Endothelial cell of umbilical vein (primary cell): ENCODE results near the gene OPTC. TPM values are rescaled to one million over a fixed set of nuclear protein-coding genes. Genes with fewer than 3 reads are reported as not detected.

ENCODE experiments used
- BruUV-seq: library from RNA; stranded (reverse); fragments of 400-500 nt; replicated peaks from 2 replicates; lab custom pipeline; 2021; lab: Mats Ljungman, UMichigan
- CTCF ChIA-PET: fragments of 300-600, 350-600 bp; sonication (Branson Sonifier 250); formaldehyde crosslinking; loops from one replicate; lab custom pipeline; 2021; ENCODE audit warnings: antibody characterized with exemption, inconsistent platforms; lab: Charles Lee
- POLR2A ChIA-PET: fragments of 300-600, 350-600 bp; sonication (Branson Sonifier 250); formaldehyde crosslinking; loops from one replicate; lab custom pipeline; 2021; ENCODE audit warnings: antibody characterized with exemption, inconsistent platforms; lab: Charles Lee
- DNase-seq: peaks from one replicate; pipeline ENCODE4 v3.0.0-alpha.2; 2011; ENCODE audit warnings: low read depth, low spot score
- FAIRE-seq: peaks from 2 replicates; lab custom pipeline; 2011; peaks lifted over from hg19 to GRCh38; lab: Jason Lieb, UNC
- H2AFZ ChIP-seq: 2 replicates; pipeline ENCODE4 v1.6.0; 2012; ENCODE audit warnings: low read depth, low read length, control low read depth, inconsistent platforms
- H3K27ac ChIP-seq: 2 replicates; pipeline ENCODE4 v1.5.1; 2011; ENCODE audit warnings: low read depth, mild to moderate bottlenecking, control low read depth, low read length, moderate library complexity; ENCODE audit not compliant: insufficient read depth
- H3K27me3 ChIP-seq, 2 experiments: 2 replicates each; pipeline versions ENCODE4 v1.6.0 to v1.6.1; 2011; ENCODE audit warnings: low read length in 2 of 2, mixed read lengths in 1 of 2; ENCODE audit not compliant: control insufficient read depth in 2 of 2, insufficient read depth in 2 of 2
- H3K36me3 ChIP-seq, 2 experiments: 2 replicates in 1 of 2; 3 replicates in 1 of 2; pipeline ENCODE4 v1.5.1; 2011; ENCODE audit warnings: low read length in 2 of 2, mild to moderate bottlenecking in 1 of 2, moderate library complexity in 1 of 2; ENCODE audit not compliant: control insufficient read depth in 2 of 2, insufficient read depth in 2 of 2; ENCODE audit errors: extremely low read depth in 1 of 2
- H3K4me1 ChIP-seq: 3 replicates; pipeline ENCODE4 v1.5.1; 2011; ENCODE audit warnings: mild to moderate bottlenecking, low read length; ENCODE audit not compliant: control insufficient read depth, insufficient read depth; ENCODE audit errors: extremely low read depth
- H3K4me2 ChIP-seq: 2 replicates; pipeline ENCODE4 v1.6.1; 2011; ENCODE audit warnings: low read length, control low read depth, mixed read lengths; ENCODE audit not compliant: insufficient read depth
- H3K4me3 ChIP-seq, 3 experiments: fragments of 200-600 bp in 1 of 3; sonication (generic), shearing (Covaris generic) in 1 of 3; replicated peaks in 1 of 3; 2 replicates each; pipeline ENCODE4 v1.5.1; 2011 to 2016; ENCODE audit warnings: control low read depth in 3 of 3, low read length in 3 of 3, mild to moderate bottlenecking in 2 of 3, inconsistent platforms in 1 of 3, low read depth in 1 of 3, moderate library complexity in 1 of 3; ENCODE audit not compliant: insufficient read depth in 1 of 3
- H3K79me2 ChIP-seq: 2 replicates; pipeline ENCODE4 v1.6.0; 2012; ENCODE audit warnings: low read length, inconsistent platforms; ENCODE audit not compliant: control insufficient read depth, insufficient read depth
- H3K9ac ChIP-seq: replicated peaks from 2 replicates; pipeline ENCODE3; 2011; ENCODE audit warnings: low read length, control low read depth; ENCODE audit not compliant: insufficient read depth; ENCODE audit errors: extremely low read depth
- H3K9me1 ChIP-seq: replicated peaks from 3 replicates; pipeline ENCODE4 v1.6.0; 2011; ENCODE audit warnings: mild to moderate bottlenecking, low read length; ENCODE audit not compliant: control insufficient read depth, insufficient read depth; ENCODE audit errors: extremely low read depth
- H3K9me3 ChIP-seq: replicated peaks from 2 replicates; pipeline ENCODE4 v1.5.1; 2012; ENCODE audit warnings: low read length, inconsistent platforms; ENCODE audit not compliant: control insufficient read depth, insufficient read depth
- H4K20me1 ChIP-seq: replicated peaks from 2 replicates; pipeline ENCODE3; 2011; ENCODE audit warnings: mild to moderate bottlenecking, low read length; ENCODE audit not compliant: control insufficient read depth, insufficient read depth; ENCODE audit errors: extremely low read depth
- CTCF ChIP-seq, 2 donors: IDR thresholded peaks; 1 replicate in 1 of 2; 2 replicates in 1 of 2; pipeline ENCODE4 v1.5.1; 2011; ENCODE audit warnings: low read length in 2 of 2, mild to moderate bottlenecking in 2 of 2, moderate library complexity in 2 of 2, control low read depth in 1 of 2, inconsistent platforms in 1 of 2, low read depth in 1 of 2; ENCODE audit not compliant: insufficient read depth in 1 of 2; ENCODE audit errors: extremely low read depth in 1 of 2
- FOS ChIP-seq: IDR thresholded peaks from 2 replicates; pipeline ENCODE4 v1.6.1; 2011; ENCODE audit warnings: mild to moderate bottlenecking, low read length, moderate library complexity, borderline replicate concordance; ENCODE audit not compliant: insufficient read depth
- MYC ChIP-seq: IDR thresholded peaks from one replicate; pipeline ENCODE4 v1.6.1; 2011; ENCODE audit warnings: mild to moderate bottlenecking, low read depth, low read length
- dilution Hi-C: fragments of 300-500 bp; cut with MboI; formaldehyde crosslinking; loops from one replicate; pipeline ENCODE4 v1.15.0; 2019; ENCODE audit warnings: low sequenced_read_pairs; ENCODE audit not compliant: extremely low pct_ligation_motif_present
- intact Hi-C: fragments of 100-400 bp; cut with micrococcal nuclease; formaldehyde crosslinking; loops from one replicate; pipeline ENCODE4 v1.10.0; 2022
- polyA plus RNA-seq, 4 experiments: library from polyadenylated mRNA; depleted of rRNA in 3 of 4; stranded (reverse) in 3 of 4; unstranded in 1 of 4; fragments of >200 nt; gene quantifications; 2 replicates each; pipeline versions ENCODE4 v1.2.1 to v1.2.3, GENCODE V29; 2011 to 2012; ENCODE audit warnings: missing spikeins in 1 of 4
- total RNA-seq: library from RNA; stranded (reverse); gene quantifications from 2 replicates; pipeline ENCODE4 v1.2.3, GENCODE V29; 2021

Gene OPTC
- total and polyA plus RNA-seq, 2 donors (not counting 3 experiments of a cell fraction or from before 2014, with no cell fraction given) = not detected

GRCh38 chr1:203463469-203464062 is 30.4 kb upstream of the OPTC start:
- no TSS peak for BruUV-seq
- DNase-seq = no peak

GRCh38 chr1:203464226-203464625 is 29.7 kb upstream of the OPTC start:
- H4K20me1 ChIP-seq = no peaks in the 10 kb centered on the region
- TF ChIP-seq FOS = no peak
- TF ChIP-seq CTCF (IDR thresholded peaks at IDR 0.05; ENCODE audit: extremely low read depth in 1 of 2, insufficient read depth in 1 of 2, low read depth in 1 of 2, low read length in 2 of 2) = no peak
- no peak for TF ChIP-seq MYC
- no peaks in the 10 kb centered on the region for H3K9me3 ChIP-seq
- BruUV-seq = no TSS peak
- no peak for FAIRE-seq
- H3K4me1 ChIP-seq = no peaks in the 10 kb centered on the region
- intact Hi-C loops (no loop called here), dilution Hi-C loops (no loop called here)
- no peak overlapping the region for H3K27ac ChIP-seq
- no peak overlapping the region for H3K4me3 ChIP-seq
- no peaks in the 10 kb centered on the region for H3K79me2 ChIP-seq
- ChIA-PET CTCF (interaction anchor here (0.8 to 1.5 kb wide), 2 partner anchors 19 to 23 kb away, joined by 3 to 4 read pairs; no protein-coding TSS in a partner anchor), POLR2A (interaction anchor here (0.8 kb wide), 1 partner anchor 11 kb away, joined by 3 read pairs; the partner anchor contains the start of gene PRELP)
- H2AFZ ChIP-seq = no peak overlapping the region
- H3K9ac ChIP-seq = no peak overlapping the region
- H3K27me3 ChIP-seq = peaks cover 24 to 26% of the 10 kb centered on the region in 2 experiments
- H3K36me3 ChIP-seq = no peaks in the 10 kb centered on the region
- DNase-seq = peak; percentile 32
- no peak overlapping the region for H3K4me2 ChIP-seq
- H3K9me1 ChIP-seq = no peaks in the 10 kb centered on the region

More at GRCh38 chr1:203463469-203464062, 30.4 kb upstream of the OPTC start:
- no peak overlapping the region for H3K4me3 ChIP-seq
- TF ChIP-seq FOS = no peak
- no peaks in the 10 kb centered on the region for H3K36me3 ChIP-seq
- intact Hi-C loops (no loop called here), dilution Hi-C loops (no loop called here)
- FAIRE-seq = no peak
- H3K9me3 ChIP-seq = no peaks in the 10 kb centered on the region
- no peak overlapping the region for H3K4me2 ChIP-seq
- no peak overlapping the region for H2AFZ ChIP-seq
- peaks cover 25 to 26% of the 10 kb centered on the region in 2 experiments for H3K27me3 ChIP-seq
- no peak overlapping the region for H3K9ac ChIP-seq
- no peaks in the 10 kb centered on the region for H3K4me1 ChIP-seq
- CTCF ChIA-PET = interaction anchor here (0.8 to 1.5 kb wide), 4 partner anchors 18 to 124 kb away, joined by 3 to 4 read pairs (median 4); no protein-coding TSS in a partner anchor
- H3K27ac ChIP-seq = no peak overlapping the region
- H3K79me2 ChIP-seq = no peaks in the 10 kb centered on the region
- no peaks in the 10 kb centered on the region for H4K20me1 ChIP-seq
- POLR2A ChIA-PET = interaction anchor here (0.8 kb wide), 1 partner anchor 12 kb away, joined by 3 read pairs; the partner anchor contains the start of gene PRELP
- no peaks in the 10 kb centered on the region for H3K9me1 ChIP-seq
